HEK293 (cell line): Measurements from ENCODE around the gene MEIG1.
A peak's percentile ranks its signal among the peaks of the same experiment; 100 is the strongest.
"Not testable (repeated sequence)": the region's sequence is repeated elsewhere in the genome, so short reads cannot be mapped to it uniquely, and the experiment has no call there.

Source experiments
- CTCF ChIA-PET: fragments of 350-600 bp; formaldehyde crosslinking; extraction: SDS; loops from one replicate; lab custom pipeline; 2021; ENCODE audit warnings: antibody characterized with exemption; lab: Yijun Ruan, JAX
- POLR2A ChIA-PET: fragments of 300-600 bp; formaldehyde crosslinking; extraction: SDS; loops from one replicate; lab custom pipeline; 2020; ENCODE audit warnings: antibody characterized with exemption, inconsistent platforms; lab: Yijun Ruan, JAX
- H3K27ac ChIP-seq: fragments of 200-500 bp; sonication (Bioruptor generic); 2 replicates; pipeline ENCODE4 v1.5.1; 2014; ENCODE audit warnings: low read depth, low read length, control low read depth, inconsistent platforms; ENCODE audit errors: extremely low read depth
- H3K36me3 ChIP-seq, 2 experiments: fragments of 200-500 bp in 1 of 2; sonication (Bioruptor generic) in 1 of 2; 1 replicate in 1 of 2; 2 replicates in 1 of 2; pipeline ENCODE4 v1.5.1; 2014 to 2017; ENCODE audit warnings: inconsistent platforms in 2 of 2, low read length in 2 of 2; ENCODE audit not compliant: control insufficient read depth in 2 of 2, insufficient read depth in 1 of 2
- H3K4me1 ChIP-seq: fragments of 200-500 bp; sonication (Bioruptor generic); 2 replicates; pipeline ENCODE4 v1.5.1; 2014; ENCODE audit warnings: mild to moderate bottlenecking, low read length, inconsistent platforms; ENCODE audit not compliant: control insufficient read depth, insufficient read depth
- H3K4me3 ChIP-seq: 2 replicates; pipeline ENCODE4 v1.5.1; 2011; ENCODE audit warnings: low read depth, mild to moderate bottlenecking, control low read depth, low read length, moderate library complexity
- H3K9me3 ChIP-seq: fragments of 200-500 bp; sonication (Bioruptor generic); 2 replicates; pipeline ENCODE4 v1.5.1; 2014; ENCODE audit warnings: low read depth, low read length, inconsistent platforms; ENCODE audit not compliant: control insufficient read depth, insufficient read depth
- CTCF ChIP-seq: fragments of 450-650 bp; formaldehyde crosslinking; IDR thresholded peaks from 2 replicates; pipeline ENCODE4 v1.5.1; 2016; ENCODE audit warnings: missing biosample characterization, missing genetic modification characterization
- PRDM10 ChIP-seq: fragments of 450-650 bp; formaldehyde crosslinking; IDR thresholded peaks from 2 replicates; pipeline ENCODE4 v1.5.1; 2016; ENCODE audit warnings: missing biosample characterization, missing genetic modification characterization
- TCF7L2 ChIP-seq: IDR thresholded peaks from 2 replicates; pipeline ENCODE4 v1.6.1; 2011; ENCODE audit warnings: low read depth, mild to moderate bottlenecking, inconsistent platforms, low read length, moderate library complexity, borderline replicate concordance
- ZBTB17 ChIP-seq: fragments of 450-650 bp; formaldehyde crosslinking; IDR thresholded peaks from 2 replicates; pipeline ENCODE4 v1.5.1; 2016; ENCODE audit warnings: missing biosample characterization, missing genetic modification characterization
- ZBTB49 ChIP-seq: fragments of 450-650 bp; formaldehyde crosslinking; IDR thresholded peaks from 2 replicates; pipeline ENCODE4 v1.5.1; 2016; ENCODE audit warnings: missing biosample characterization, missing genetic modification characterization, low read depth
- ZNF26 ChIP-seq: fragments of 450-650 bp; formaldehyde crosslinking; IDR thresholded peaks from 2 replicates; pipeline ENCODE4 v1.5.1; 2016; ENCODE audit warnings: missing biosample characterization, missing genetic modification characterization
- ZNF266 ChIP-seq: fragments of 450-650 bp; formaldehyde crosslinking; IDR thresholded peaks from 2 replicates; pipeline ENCODE4 v1.5.1; 2016; ENCODE audit warnings: missing biosample characterization, missing genetic modification characterization, low read depth
- ZNF274 ChIP-seq, 2 experiments: fragments of 200-500 bp in 1 of 2; fragments of 450-650 bp in 1 of 2; sonication (Bioruptor generic) in 1 of 2; formaldehyde crosslinking in 1 of 2; IDR thresholded peaks; 2 replicates each; pipeline versions ENCODE4 v1.5.1 to v1.6.1; 2014 to 2016; ENCODE audit warnings: borderline replicate concordance in 1 of 2, inconsistent platforms in 1 of 2, low read length in 1 of 2, missing biosample characterization in 1 of 2, missing genetic modification characterization in 1 of 2
- ZNF654 ChIP-seq: fragments of 450-650 bp; formaldehyde crosslinking; IDR thresholded peaks from 2 replicates; pipeline ENCODE4 v1.5.1; 2016; ENCODE audit warnings: low read depth, missing biosample characterization, missing genetic modification characterization

Gene MEIG1

GRCh38 chr10:14975672-14976273, 16.6 kb downstream of the MEIG1 start (continued):
- TF ChIP-seq ZBTB49 (tag by site-specific recombination) (no peak), ZNF274 (IDR thresholded peaks at IDR 0.05; ENCODE audit: low read length) (no peak), ZNF274 (tag by site-specific recombination; IDR thresholded peaks at IDR 0.05; ENCODE audit: borderline replicate concordance) (no peak), TCF7L2 (no peak), ZNF266 (tag by site-specific recombination) (no peak), ZNF26 (tag by site-specific recombination) (no peak)

GRCh38 chr10:14982744-14983143, 23.6 kb downstream of the MEIG1 start:
- Histone ChIP-seq H3K9me3 (no peaks in the 10 kb centered on the region), H3K4me3 (no peak overlapping the region), H3K4me1 (no peaks in the 10 kb centered on the region), H3K27ac (no peak overlapping the region), H3K36me3 (no peaks in the 10 kb centered on the region)
- POLR2A ChIA-PET: no interaction called here
- no peak for TF ChIP-seq ZBTB17 (tag by site-specific recombination)
- CTCF ChIA-PET: interaction anchor here (1.2 to 3.2 kb wide), 2 partner anchors 9 to 11 kb away, joined by 6 to 21 read pairs; no protein-coding TSS in a partner anchor

GRCh38 chr10:14989552-14989951, 30.4 kb downstream of the MEIG1 start:
- H3K4me3 ChIP-seq, H3K27ac ChIP-seq, H3K9me3 ChIP-seq, H3K36me3 ChIP-seq, H3K4me1 ChIP-seq, CTCF ChIA-PET, POLR2A ChIA-PET: not testable (repeated sequence)
- peak; percentile 93 for TF ChIP-seq PRDM10

- H3K9me3 ChIP-seq, POLR2A ChIA-PET, H3K36me3 ChIP-seq, H3K4me1 ChIP-seq, H3K4me3 ChIP-seq, H3K27ac ChIP-seq: not testable (repeated sequence)
- TF ChIP-seq CTCF (tag by site-specific recombination): peak; percentile 22; the same call in 1 of the 2 replicates
- peak; percentile 53 for TF ChIP-seq ZNF654 (tag by site-specific recombination)
- CTCF ChIA-PET: interaction anchor here (0.8 to 1.5 kb wide), 6 partner anchors 9 to 124 kb away, joined by 3 to 9 read pairs (median 5); no protein-coding TSS in a partner anchor
Observed at GRCh38 chr10:14991035-14991749, 32.0 kb downstream of the MEIG1 start.

GRCh38 chr10:14992336-14992735, 33.1 kb downstream of the MEIG1 start:
- H3K4me3 ChIP-seq, H3K27ac ChIP-seq, POLR2A ChIA-PET, H3K9me3 ChIP-seq, H3K4me1 ChIP-seq, CTCF ChIA-PET, H3K36me3 ChIP-seq: not testable (repeated sequence)
